WTC11 (cell line): ENCODE results near the gene CZIB.

Experiments
- ATF6 ChIP-seq: sonication (generic); formaldehyde crosslinking; IDR thresholded peaks from 2 replicates; pipeline ENCODE4 v1.8.1; 2023; ENCODE audit warnings: mild to moderate bottlenecking, missing genetic modification reagents
- CTCF ChIP-seq: fragments of 200-600 bp; IDR thresholded peaks from 2 replicates; pipeline ENCODE4 v1.8.0; 2022; ENCODE audit warnings: antibody characterized with exemption

- TF ChIP-seq CTCF (no peak), ATF6 (CRISPR knock-in tag) (no peak)
Measured at GRCh38 chr1:53244141-53244540, 23.7 kb upstream of the CZIB start.
